HEK293 (cell line): ENCODE results near the gene PTGES.
A peak's percentile ranks its signal among the peaks of the same experiment; 100 is the strongest.

Experiments
- CTCF ChIA-PET: fragments of 350-600 bp; formaldehyde crosslinking; extraction: SDS; loops from one replicate; lab custom pipeline; 2021; ENCODE audit warnings: antibody characterized with exemption; lab: Yijun Ruan, JAX
- POLR2A ChIA-PET: fragments of 300-600 bp; formaldehyde crosslinking; extraction: SDS; loops from one replicate; lab custom pipeline; 2020; ENCODE audit warnings: antibody characterized with exemption, inconsistent platforms; lab: Yijun Ruan, JAX
- H3K27ac ChIP-seq: fragments of 200-500 bp; sonication (Bioruptor generic); 2 replicates; pipeline ENCODE4 v1.5.1; 2014; ENCODE audit warnings: low read depth, low read length, control low read depth, inconsistent platforms; ENCODE audit errors: extremely low read depth
- H3K36me3 ChIP-seq, 2 experiments: fragments of 200-500 bp in 1 of 2; sonication (Bioruptor generic) in 1 of 2; 1 replicate in 1 of 2; 2 replicates in 1 of 2; pipeline ENCODE4 v1.5.1; 2014 to 2017; ENCODE audit warnings: inconsistent platforms in 2 of 2, low read length in 2 of 2; ENCODE audit not compliant: control insufficient read depth in 2 of 2, insufficient read depth in 1 of 2
- H3K4me1 ChIP-seq: fragments of 200-500 bp; sonication (Bioruptor generic); 2 replicates; pipeline ENCODE4 v1.5.1; 2014; ENCODE audit warnings: mild to moderate bottlenecking, low read length, inconsistent platforms; ENCODE audit not compliant: control insufficient read depth, insufficient read depth
- H3K4me3 ChIP-seq: 2 replicates; pipeline ENCODE4 v1.5.1; 2011; ENCODE audit warnings: low read depth, mild to moderate bottlenecking, control low read depth, low read length, moderate library complexity
- H3K9me3 ChIP-seq: fragments of 200-500 bp; sonication (Bioruptor generic); 2 replicates; pipeline ENCODE4 v1.5.1; 2014; ENCODE audit warnings: low read depth, low read length, inconsistent platforms; ENCODE audit not compliant: control insufficient read depth, insufficient read depth
- EGR2 ChIP-seq: fragments of 450-650 bp; formaldehyde crosslinking; IDR thresholded peaks from 2 replicates; pipeline ENCODE4 v1.5.1; 2016; ENCODE audit warnings: low read depth, missing biosample characterization, missing genetic modification characterization
- GLIS2 ChIP-seq: fragments of 450-650 bp; formaldehyde crosslinking; IDR thresholded peaks from 2 replicates; pipeline ENCODE4 v1.5.1; 2016; ENCODE audit warnings: missing biosample characterization, missing genetic modification characterization
- HIC1 ChIP-seq: fragments of 450-650 bp; formaldehyde crosslinking; IDR thresholded peaks from 2 replicates; pipeline ENCODE4 v1.5.1; 2016; ENCODE audit warnings: missing biosample characterization, missing genetic modification characterization
- KLF1 ChIP-seq: fragments of 450-650 bp; formaldehyde crosslinking; IDR thresholded peaks from 2 replicates; pipeline ENCODE4 v1.5.1; 2016; ENCODE audit warnings: missing biosample characterization, missing genetic modification characterization
- REPIN1 ChIP-seq: fragments of 450-650 bp; formaldehyde crosslinking; IDR thresholded peaks from 2 replicates; pipeline ENCODE4 v1.5.1; 2017; ENCODE audit warnings: missing biosample characterization, missing genetic modification characterization, low read depth
- ZNF2 ChIP-seq: fragments of 450-650 bp; formaldehyde crosslinking; IDR thresholded peaks from 2 replicates; pipeline ENCODE4 v1.5.1; 2016; ENCODE audit warnings: missing biosample characterization, missing genetic modification characterization
- ZNF311 ChIP-seq: fragments of 450-650 bp; formaldehyde crosslinking; IDR thresholded peaks from 2 replicates; pipeline ENCODE4 v1.5.1; 2017; ENCODE audit warnings: missing biosample characterization, missing genetic modification characterization, borderline replicate concordance
- ZNF341 ChIP-seq: fragments of 450-650 bp; formaldehyde crosslinking; IDR thresholded peaks from 2 replicates; pipeline ENCODE4; 2016; ENCODE audit warnings: low read depth, missing biosample characterization, missing genetic modification characterization
- ZNF404 ChIP-seq: fragments of 450-650 bp; formaldehyde crosslinking; IDR thresholded peaks from 2 replicates; pipeline ENCODE4 v1.5.1; 2017; ENCODE audit warnings: missing biosample characterization, missing genetic modification characterization
- ZNF416 ChIP-seq: fragments of 450-650 bp; formaldehyde crosslinking; IDR thresholded peaks from 2 replicates; pipeline ENCODE4 v1.5.1; 2016; ENCODE audit warnings: missing biosample characterization, missing genetic modification characterization
- ZNF624 ChIP-seq: fragments of 450-650 bp; formaldehyde crosslinking; IDR thresholded peaks from 2 replicates; pipeline ENCODE4 v1.5.1; 2017; ENCODE audit warnings: missing biosample characterization, missing genetic modification characterization
- ZSCAN23 ChIP-seq: fragments of 450-650 bp; formaldehyde crosslinking; IDR thresholded peaks from 2 replicates; pipeline ENCODE4 v1.5.1; 2016; ENCODE audit warnings: missing biosample characterization, missing genetic modification characterization
- ZSCAN30 ChIP-seq: fragments of 450-650 bp; IDR thresholded peaks from 2 replicates; pipeline ENCODE4 v1.5.1; 2018; ENCODE audit warnings: missing biosample characterization, mild to moderate bottlenecking, missing genetic modification characterization, moderate library complexity
- ZXDB ChIP-seq: fragments of 450-650 bp; formaldehyde crosslinking; IDR thresholded peaks from 2 replicates; pipeline ENCODE4 v1.5.1; 2016; ENCODE audit warnings: missing biosample characterization, missing genetic modification characterization
- TF ChIP-seq, protein P1 (sequence below): fragments of 450-650 bp; formaldehyde crosslinking; IDR thresholded peaks from 2 replicates; pipeline ENCODE4 v1.5.1; 2016; ENCODE audit warnings: missing biosample characterization, missing genetic modification characterization, borderline replicate concordance
- TF ChIP-seq, protein P2 (sequence below): IDR thresholded peaks from 2 replicates; pipeline ENCODE4 v1.6.1; 2011; ENCODE audit warnings: mild to moderate bottlenecking, low read depth, low read length, borderline replicate concordance
- TF ChIP-seq, protein P3 (sequence below): fragments of 450-650 bp; formaldehyde crosslinking; conservative IDR thresholded peaks from 2 replicates; pipeline ENCODE4 v1.5.1; 2016; ENCODE audit warnings: low read depth, missing biosample characterization, missing genetic modification characterization
- TF ChIP-seq, protein P4 (sequence below): fragments of 450-650 bp; formaldehyde crosslinking; IDR thresholded peaks from 2 replicates; pipeline ENCODE4 v1.5.1; 2017; ENCODE audit warnings: missing biosample characterization, missing genetic modification characterization

Gene PTGES

GRCh38 chr9:129737479-129738274 lies 15.2 kb downstream of the PTGES start (continued):
- TF ChIP-seq, protein P1, sequence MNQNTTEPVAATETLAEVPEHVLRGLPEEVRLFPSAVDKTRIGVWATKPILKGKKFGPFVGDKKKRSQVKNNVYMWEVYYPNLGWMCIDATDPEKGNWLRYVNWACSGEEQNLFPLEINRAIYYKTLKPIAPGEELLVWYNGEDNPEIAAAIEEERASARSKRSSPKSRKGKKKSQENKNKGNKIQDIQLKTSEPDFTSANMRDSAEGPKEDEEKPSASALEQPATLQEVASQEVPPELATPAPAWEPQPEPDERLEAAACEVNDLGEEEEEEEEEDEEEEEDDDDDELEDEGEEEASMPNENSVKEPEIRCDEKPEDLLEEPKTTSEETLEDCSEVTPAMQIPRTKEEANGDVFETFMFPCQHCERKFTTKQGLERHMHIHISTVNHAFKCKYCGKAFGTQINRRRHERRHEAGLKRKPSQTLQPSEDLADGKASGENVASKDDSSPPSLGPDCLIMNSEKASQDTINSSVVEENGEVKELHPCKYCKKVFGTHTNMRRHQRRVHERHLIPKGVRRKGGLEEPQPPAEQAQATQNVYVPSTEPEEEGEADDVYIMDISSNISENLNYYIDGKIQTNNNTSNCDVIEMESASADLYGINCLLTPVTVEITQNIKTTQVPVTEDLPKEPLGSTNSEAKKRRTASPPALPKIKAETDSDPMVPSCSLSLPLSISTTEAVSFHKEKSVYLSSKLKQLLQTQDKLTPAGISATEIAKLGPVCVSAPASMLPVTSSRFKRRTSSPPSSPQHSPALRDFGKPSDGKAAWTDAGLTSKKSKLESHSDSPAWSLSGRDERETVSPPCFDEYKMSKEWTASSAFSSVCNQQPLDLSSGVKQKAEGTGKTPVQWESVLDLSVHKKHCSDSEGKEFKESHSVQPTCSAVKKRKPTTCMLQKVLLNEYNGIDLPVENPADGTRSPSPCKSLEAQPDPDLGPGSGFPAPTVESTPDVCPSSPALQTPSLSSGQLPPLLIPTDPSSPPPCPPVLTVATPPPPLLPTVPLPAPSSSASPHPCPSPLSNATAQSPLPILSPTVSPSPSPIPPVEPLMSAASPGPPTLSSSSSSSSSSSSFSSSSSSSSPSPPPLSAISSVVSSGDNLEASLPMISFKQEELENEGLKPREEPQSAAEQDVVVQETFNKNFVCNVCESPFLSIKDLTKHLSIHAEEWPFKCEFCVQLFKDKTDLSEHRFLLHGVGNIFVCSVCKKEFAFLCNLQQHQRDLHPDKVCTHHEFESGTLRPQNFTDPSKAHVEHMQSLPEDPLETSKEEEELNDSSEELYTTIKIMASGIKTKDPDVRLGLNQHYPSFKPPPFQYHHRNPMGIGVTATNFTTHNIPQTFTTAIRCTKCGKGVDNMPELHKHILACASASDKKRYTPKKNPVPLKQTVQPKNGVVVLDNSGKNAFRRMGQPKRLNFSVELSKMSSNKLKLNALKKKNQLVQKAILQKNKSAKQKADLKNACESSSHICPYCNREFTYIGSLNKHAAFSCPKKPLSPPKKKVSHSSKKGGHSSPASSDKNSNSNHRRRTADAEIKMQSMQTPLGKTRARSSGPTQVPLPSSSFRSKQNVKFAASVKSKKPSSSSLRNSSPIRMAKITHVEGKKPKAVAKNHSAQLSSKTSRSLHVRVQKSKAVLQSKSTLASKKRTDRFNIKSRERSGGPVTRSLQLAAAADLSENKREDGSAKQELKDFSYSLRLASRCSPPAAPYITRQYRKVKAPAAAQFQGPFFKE (tag by site-specific recombination): no peak
- no peak for TF ChIP-seq EGR2 (tag by site-specific recombination)
- peak; percentile 86 for TF ChIP-seq ZXDB (tag by site-specific recombination)
- TF ChIP-seq, protein P2, sequence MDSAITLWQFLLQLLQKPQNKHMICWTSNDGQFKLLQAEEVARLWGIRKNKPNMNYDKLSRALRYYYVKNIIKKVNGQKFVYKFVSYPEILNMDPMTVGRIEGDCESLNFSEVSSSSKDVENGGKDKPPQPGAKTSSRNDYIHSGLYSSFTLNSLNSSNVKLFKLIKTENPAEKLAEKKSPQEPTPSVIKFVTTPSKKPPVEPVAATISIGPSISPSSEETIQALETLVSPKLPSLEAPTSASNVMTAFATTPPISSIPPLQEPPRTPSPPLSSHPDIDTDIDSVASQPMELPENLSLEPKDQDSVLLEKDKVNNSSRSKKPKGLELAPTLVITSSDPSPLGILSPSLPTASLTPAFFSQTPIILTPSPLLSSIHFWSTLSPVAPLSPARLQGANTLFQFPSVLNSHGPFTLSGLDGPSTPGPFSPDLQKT: no peak
- TF ChIP-seq GLIS2: peak; percentile 80
- peak; percentile 79 for TF ChIP-seq ZNF2 (tag by site-specific recombination)
- TF ChIP-seq, protein P3, sequence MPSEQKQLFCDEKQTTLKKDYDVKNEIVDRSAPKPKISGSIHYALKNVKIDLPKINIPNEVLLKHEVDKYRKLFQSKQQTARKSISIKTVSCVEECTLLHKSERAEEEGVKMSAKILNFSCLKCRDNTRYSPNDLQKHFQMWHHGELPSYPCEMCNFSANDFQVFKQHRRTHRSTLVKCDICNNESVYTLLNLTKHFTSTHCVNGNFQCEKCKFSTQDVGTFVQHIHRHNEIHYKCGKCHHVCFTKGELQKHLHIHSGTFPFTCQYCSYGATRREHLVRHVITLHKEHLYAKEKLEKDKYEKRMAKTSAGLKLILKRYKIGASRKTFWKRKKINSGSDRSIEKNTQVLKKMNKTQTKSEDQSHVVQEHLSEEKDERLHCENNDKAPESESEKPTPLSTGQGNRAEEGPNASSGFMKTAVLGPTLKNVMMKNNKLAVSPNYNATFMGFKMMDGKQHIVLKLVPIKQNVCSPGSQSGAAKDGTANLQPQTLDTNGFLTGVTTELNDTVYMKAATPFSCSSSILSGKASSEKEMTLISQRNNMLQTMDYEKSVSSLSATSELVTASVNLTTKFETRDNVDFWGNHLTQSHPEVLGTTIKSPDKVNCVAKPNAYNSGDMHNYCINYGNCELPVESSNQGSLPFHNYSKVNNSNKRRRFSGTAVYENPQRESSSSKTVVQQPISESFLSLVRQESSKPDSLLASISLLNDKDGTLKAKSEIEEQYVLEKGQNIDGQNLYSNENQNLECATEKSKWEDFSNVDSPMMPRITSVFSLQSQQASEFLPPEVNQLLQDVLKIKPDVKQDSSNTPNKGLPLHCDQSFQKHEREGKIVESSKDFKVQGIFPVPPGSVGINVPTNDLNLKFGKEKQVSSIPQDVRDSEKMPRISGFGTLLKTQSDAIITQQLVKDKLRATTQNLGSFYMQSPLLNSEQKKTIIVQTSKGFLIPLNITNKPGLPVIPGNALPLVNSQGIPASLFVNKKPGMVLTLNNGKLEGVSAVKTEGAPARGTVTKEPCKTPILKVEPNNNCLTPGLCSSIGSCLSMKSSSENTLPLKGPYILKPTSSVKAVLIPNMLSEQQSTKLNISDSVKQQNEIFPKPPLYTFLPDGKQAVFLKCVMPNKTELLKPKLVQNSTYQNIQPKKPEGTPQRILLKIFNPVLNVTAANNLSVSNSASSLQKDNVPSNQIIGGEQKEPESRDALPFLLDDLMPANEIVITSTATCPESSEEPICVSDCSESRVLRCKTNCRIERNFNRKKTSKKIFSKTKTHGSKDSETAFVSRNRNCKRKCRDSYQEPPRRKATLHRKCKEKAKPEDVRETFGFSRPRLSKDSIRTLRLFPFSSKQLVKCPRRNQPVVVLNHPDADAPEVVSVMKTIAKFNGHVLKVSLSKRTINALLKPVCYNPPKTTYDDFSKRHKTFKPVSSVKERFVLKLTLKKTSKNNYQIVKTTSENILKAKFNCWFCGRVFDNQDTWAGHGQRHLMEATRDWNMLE (tag by site-specific recombination): peak; percentile 45; the same call in 1 of the 2 replicates
- TF ChIP-seq ZNF311 (tag by site-specific recombination): no peak
- TF ChIP-seq ZNF341 (tag by site-specific recombination): 0 out of 2 replicates have a peak, but pooled peaks have one; percentile 14
- no peak for TF ChIP-seq ZSCAN23 (tag by site-specific recombination)

DNA sequence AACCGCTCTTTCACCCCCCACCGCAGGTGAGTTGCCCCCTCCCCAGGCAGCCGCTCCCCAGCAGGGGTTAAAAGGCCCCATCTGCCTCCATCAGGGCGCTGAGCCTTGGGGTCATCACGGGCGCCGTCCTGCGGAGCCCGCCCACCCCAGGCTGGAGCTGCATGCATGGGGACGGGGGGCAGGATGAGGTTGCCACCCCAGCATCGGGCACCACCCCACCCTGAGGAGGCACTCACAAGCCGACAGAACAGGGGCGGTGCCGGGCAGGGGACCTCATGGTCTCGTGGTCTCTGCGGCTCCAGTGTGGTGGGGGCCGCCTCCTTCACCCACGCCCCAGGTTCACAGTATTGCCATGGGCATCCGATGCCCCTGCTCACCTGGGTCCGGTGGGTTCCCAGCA lies 16.5 kb downstream of the PTGES start:
- H3K4me1 ChIP-seq: no peaks in the 10 kb centered on the region
- CTCF ChIA-PET: interaction anchor here (1.0 to 9.7 kb wide), 4 partner anchors 9 to 53 kb away, joined by 3 to 220 read pairs (median 93); partner anchors contain the start of gene PTGES
- TF ChIP-seq REPIN1 (tag by site-specific recombination) (no peak), ZNF341 (tag by site-specific recombination) (no peak), ZNF416 (tag by site-specific recombination) (no peak), ZNF624 (tag by site-specific recombination) (no peak), ZSCAN30 (tag by site-specific recombination) (no peak), ZNF404 (no peak), HIC1 (tag by site-specific recombination) (0 out of 2 replicates have a peak, but pooled peaks have one; percentile 23), KLF1 (tag by site-specific recombination) (peak; percentile 68)
- TF ChIP-seq, protein P4, sequence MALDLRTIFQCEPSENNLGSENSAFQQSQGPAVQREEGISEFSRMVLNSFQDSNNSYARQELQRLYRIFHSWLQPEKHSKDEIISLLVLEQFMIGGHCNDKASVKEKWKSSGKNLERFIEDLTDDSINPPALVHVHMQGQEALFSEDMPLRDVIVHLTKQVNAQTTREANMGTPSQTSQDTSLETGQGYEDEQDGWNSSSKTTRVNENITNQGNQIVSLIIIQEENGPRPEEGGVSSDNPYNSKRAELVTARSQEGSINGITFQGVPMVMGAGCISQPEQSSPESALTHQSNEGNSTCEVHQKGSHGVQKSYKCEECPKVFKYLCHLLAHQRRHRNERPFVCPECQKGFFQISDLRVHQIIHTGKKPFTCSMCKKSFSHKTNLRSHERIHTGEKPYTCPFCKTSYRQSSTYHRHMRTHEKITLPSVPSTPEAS: no peak

More for the DNA sequence above, 16.5 kb downstream of the PTGES start:
- H3K36me3 ChIP-seq: no peaks in the 10 kb centered on the region
- H3K27ac ChIP-seq: no peak overlapping the region
- no peak overlapping the region for H3K4me3 ChIP-seq
- POLR2A ChIA-PET: no interaction called here
- H3K9me3 ChIP-seq: no peaks in the 10 kb centered on the region
